GM12878 (cell line): ENCODE data around the gene GLA.

Source experiments
- CHD4 ChIP-seq: fragments of 200-600 bp; sonication (generic); IDR thresholded peaks from 2 replicates; pipeline ENCODE4 v1.6.1; 2016; ENCODE audit warnings: mild to moderate bottlenecking
- POLR2A ChIP-seq: IDR thresholded peaks from 2 replicates; pipeline ENCODE4 v1.6.1; 2011; ENCODE audit warnings: low read depth, mild to moderate bottlenecking, low read length
- SMARCA5 ChIP-seq: fragments of 450-650 bp; IDR thresholded peaks from 2 replicates; pipeline ENCODE4 v1.6.1; 2017; ENCODE audit warnings: mild to moderate bottlenecking
- YY1 ChIP-seq: IDR thresholded peaks from 2 replicates; pipeline ENCODE4 v1.6.1; 2011; ENCODE audit warnings: low read depth, mild to moderate bottlenecking, low read length
- ZBED1 ChIP-seq: IDR thresholded peaks from 2 replicates; pipeline ENCODE4 v1.6.1; 2016; ENCODE audit warnings: borderline replicate concordance

- TF ChIP-seq ZBED1 (no peak), SMARCA5 (no peak), YY1 (no peak), POLR2A (no peak), CHD4 (no peak)
Observed at GRCh38 chrX:101359966-101360365, 47.8 kb downstream of the GLA start.
